G401.6 (cell line): Measurements from ENCODE around the gene TRIM29.

Experiments used
- FAIRE-seq: peaks from 2 replicates; lab custom pipeline; 2012; peaks lifted over from hg19 to GRCh38; lab: Jason Lieb, UNC

The TRIM29 gene

GRCh38 chr11:120139316-120140069 is 1.6 kb upstream of the TRIM29 start:
- no peak for FAIRE-seq

- no peak for FAIRE-seq
These were observed 714 bp downstream of the TRIM29 start for GRCh38 chr11:120137187-120137610.

- FAIRE-seq, result no peak
These were observed 1.6 kb downstream of the TRIM29 start for GRCh38 chr11:120136356-120136755.

GRCh38 chr11:120135838-120136237 is 2.1 kb downstream of the TRIM29 start:
- FAIRE-seq, result no peak

GRCh38 chr11:120134931-120135228 is 3.0 kb downstream of the TRIM29 start:
- FAIRE-seq, result no peak

GRCh38 chr11:120134106-120134930 is 3.6 kb downstream of the TRIM29 start:
- no peak for FAIRE-seq

GRCh38 chr11:120133216-120134105 is 4.5 kb downstream of the TRIM29 start:
- FAIRE-seq, result no peak

- no peak for FAIRE-seq
These were observed 5.2 kb downstream of the TRIM29 start for GRCh38 chr11:120132645-120133185.

GRCh38 chr11:120131941-120132644 is 5.8 kb downstream of the TRIM29 start:
- FAIRE-seq, result no peak

- no peak for FAIRE-seq
These were observed 6.7 kb downstream of the TRIM29 start for GRCh38 chr11:120130991-120131760.

- FAIRE-seq, result no peak
These were observed 7.5 kb downstream of the TRIM29 start for GRCh38 chr11:120130176-120130980.

- no peak for FAIRE-seq
These were observed 8.3 kb downstream of the TRIM29 start for GRCh38 chr11:120129570-120129969.

GRCh38 chr11:120128392-120129119 is 9.4 kb downstream of the TRIM29 start:
- FAIRE-seq, result no peak

- FAIRE-seq, result no peak
These were observed 10.7 kb downstream of the TRIM29 start for GRCh38 chr11:120127236-120127635.

GRCh38 chr11:120126620-120127019 is 11.3 kb downstream of the TRIM29 start:
- no peak for FAIRE-seq

- FAIRE-seq, result no peak
These were observed 12.4 kb downstream of the TRIM29 start for GRCh38 chr11:120125509-120125908.

- no peak for FAIRE-seq
These were observed 12.9 kb downstream of the TRIM29 start for GRCh38 chr11:120125024-120125423.

- FAIRE-seq, result no peak
These were observed 13.6 kb downstream of the TRIM29 start for GRCh38 chr11:120124355-120124754.

GRCh38 chr11:120123946-120124345 is 14.0 kb downstream of the TRIM29 start:
- FAIRE-seq, result no peak
